H1 (cell line): ENCODE results near the gene TCL1A. TPM values are rescaled to one million over a fixed set of nuclear protein-coding genes. Genes with fewer than 3 reads are reported as not detected.

Experiments used
- CTCF ChIA-PET: fragments of 300-600 bp; sonication (Branson Sonifier 250); formaldehyde crosslinking; loops from one replicate; lab custom pipeline; 2021; ENCODE audit not compliant: partially characterized antibody; lab: Charles Lee
- POLR2A ChIA-PET: fragments of 300-600 bp; sonication (Branson Sonifier 250); formaldehyde crosslinking; loops from one replicate; lab custom pipeline; 2021; ENCODE audit warnings: inconsistent platforms; ENCODE audit not compliant: partially characterized antibody; lab: Charles Lee
- DNase-seq, 2 experiments: peaks; one replicate each; pipeline versions ENCODE4 v3.0.0 to v3.0.0-alpha.2; 2010 to 2022; ENCODE audit warnings: low spot score in 2 of 2, low read depth in 1 of 2, mixed read lengths in 1 of 2
- FAIRE-seq: peaks from 2 replicates; lab custom pipeline; 2011; peaks lifted over from hg19 to GRCh38; lab: Jason Lieb, UNC
- H2AFZ ChIP-seq: 2 replicates; pipeline ENCODE4 v1.8.1; 2012; ENCODE audit warnings: low read length, inconsistent platforms
- H2AK5ac ChIP-seq: 2 replicates; pipeline ENCODE4 v1.6.1; 2013; ENCODE audit warnings: low read depth, low read length
- H2BK120ac ChIP-seq: replicated peaks from 2 replicates; pipeline ENCODE3; 2013; ENCODE audit warnings: low read depth, low read length, inconsistent platforms
- H2BK12ac ChIP-seq: 2 replicates; pipeline ENCODE4 v1.6.1; 2013; ENCODE audit warnings: low read depth, low read length
- H2BK15ac ChIP-seq: 2 replicates; pipeline ENCODE4 v1.6.1; 2013; ENCODE audit warnings: low read length
- H2BK20ac ChIP-seq: 2 replicates; pipeline ENCODE4 v1.6.1; 2013; ENCODE audit warnings: low read length
- H2BK5ac ChIP-seq: 2 replicates; pipeline ENCODE4 v1.6.1; 2013; ENCODE audit warnings: low read depth, low read length
- H3K14ac ChIP-seq: 2 replicates; pipeline ENCODE4 v1.6.1; 2013; ENCODE audit warnings: inconsistent platforms; ENCODE audit not compliant: insufficient read length
- H3K18ac ChIP-seq: 2 replicates; pipeline ENCODE4 v1.6.1; 2013; ENCODE audit warnings: low read length; ENCODE audit errors: extremely low read depth
- H3K23ac ChIP-seq: 2 replicates; pipeline ENCODE4 v1.6.1; 2013; ENCODE audit warnings: inconsistent platforms; ENCODE audit not compliant: insufficient read length
- H3K23me2 ChIP-seq: 2 replicates; pipeline ENCODE4 v1.6.1; 2013; ENCODE audit warnings: low read depth, low read length
- H3K27ac ChIP-seq: 2 replicates; pipeline ENCODE4 v1.6.1; 2011; ENCODE audit warnings: low read depth, low read length, inconsistent platforms
- H3K27me3 ChIP-seq, 4 experiments: replicated peaks in 1 of 4; 1 replicate in 1 of 4; 2 replicates in 3 of 4; pipeline versions ENCODE4 v1.6.1 to v1.8.1; 2011 to 2013; ENCODE audit warnings: low read length in 3 of 4, mild to moderate bottlenecking in 3 of 4, inconsistent platforms in 2 of 4, mixed read lengths in 2 of 4, moderate library complexity in 1 of 4; ENCODE audit not compliant: control insufficient read depth in 3 of 4, insufficient read depth in 3 of 4; ENCODE audit errors: extremely low read depth in 1 of 4
- H3K36me3 ChIP-seq, 4 experiments: 2 replicates each; pipeline versions ENCODE4 v1.6.1 to v1.8.1; 2011 to 2013; ENCODE audit warnings: mild to moderate bottlenecking in 4 of 4, low read length in 3 of 4, moderate library complexity in 2 of 4, control low read depth in 1 of 4, inconsistent platforms in 1 of 4; ENCODE audit not compliant: insufficient read depth in 4 of 4, control insufficient read depth in 2 of 4
- H3K4ac ChIP-seq: replicated peaks from 2 replicates; pipeline ENCODE3; 2013; ENCODE audit warnings: low read length, low read depth, mixed read lengths, inconsistent platforms; ENCODE audit not compliant: insufficient read length
- H3K4me1 ChIP-seq, 4 experiments: replicated peaks in 1 of 4; 1 replicate in 1 of 4; 2 replicates in 3 of 4; pipeline versions ENCODE4 v1.6.1 to v1.8.1; 2011 to 2013; ENCODE audit warnings: low read length in 3 of 4, inconsistent platforms in 2 of 4, mixed read lengths in 1 of 4; ENCODE audit not compliant: insufficient read depth in 4 of 4, control insufficient read depth in 3 of 4
- H3K4me2 ChIP-seq, 2 experiments: 2 replicates each; pipeline versions ENCODE4 v1.6.1 to v1.8.1; 2011 to 2013; ENCODE audit warnings: low read depth in 2 of 2, low read length in 2 of 2, control low read depth in 1 of 2, inconsistent platforms in 1 of 2, mild to moderate bottlenecking in 1 of 2; ENCODE audit not compliant: insufficient read depth in 1 of 2
- H3K4me3 ChIP-seq, 4 experiments: fragments of 200-600, 300-600 bp in 1 of 4; sonication (generic), shearing (Covaris generic), sonication (Bioruptor Twin) in 1 of 4; 2 replicates each; pipeline versions ENCODE4 v1.5.1 to v1.8.1; 2011 to 2016; ENCODE audit warnings: low read length in 4 of 4, low read depth in 3 of 4, control low read depth in 2 of 4, inconsistent platforms in 2 of 4, mild to moderate bottlenecking in 2 of 4, mixed read lengths in 1 of 4, moderate library complexity in 1 of 4; ENCODE audit not compliant: insufficient read depth in 2 of 4; ENCODE audit errors: extremely low read depth in 1 of 4
- H3K56ac ChIP-seq: replicated peaks from 2 replicates; pipeline ENCODE3; 2013; ENCODE audit warnings: low read depth, mild to moderate bottlenecking, mixed read lengths, low read length, inconsistent platforms; ENCODE audit not compliant: insufficient read length
- H3K79me1 ChIP-seq: 2 replicates; pipeline ENCODE4 v1.6.1; 2013; ENCODE audit warnings: low read depth, low read length, control low read depth
- H3K79me2 ChIP-seq, 2 experiments: 2 replicates each; pipeline versions ENCODE4 v1.6.1 to v1.8.1; 2012 to 2013; ENCODE audit warnings: low read length in 2 of 2, mild to moderate bottlenecking in 2 of 2, inconsistent platforms in 1 of 2; ENCODE audit not compliant: insufficient read depth in 2 of 2, control insufficient read depth in 1 of 2
- H3K9ac ChIP-seq, 4 experiments: replicated peaks in 1 of 4; 1 replicate in 1 of 4; 2 replicates in 3 of 4; pipeline versions ENCODE4 v1.6.1 to v1.8.1; 2011 to 2013; ENCODE audit warnings: low read depth in 3 of 4, low read length in 3 of 4, control low read depth in 2 of 4, mild to moderate bottlenecking in 2 of 4, moderate library complexity in 2 of 4, inconsistent platforms in 1 of 4; ENCODE audit errors: extremely low read depth in 1 of 4
- H3K9me3 ChIP-seq, 2 experiments: 2 replicates each; pipeline versions ENCODE4 v1.6.1 to v1.8.1; 2012 to 2013; ENCODE audit warnings: mild to moderate bottlenecking in 2 of 2, moderate library complexity in 2 of 2, control low read depth in 1 of 2, inconsistent platforms in 1 of 2, low read depth in 1 of 2, low read length in 1 of 2, mixed read lengths in 1 of 2; ENCODE audit not compliant: insufficient read depth in 2 of 2
- H4K20me1 ChIP-seq, 2 experiments: replicated peaks in 1 of 2; 2 replicates each; pipeline versions ENCODE3 to v1.8.1; 2011 to 2013; ENCODE audit warnings: inconsistent platforms in 2 of 2, low read length in 2 of 2, mild to moderate bottlenecking in 1 of 2; ENCODE audit not compliant: insufficient read depth in 2 of 2, control insufficient read depth in 1 of 2
- H4K5ac ChIP-seq: 2 replicates; pipeline ENCODE4 v1.6.1; 2013; ENCODE audit warnings: low read length, low read depth, mixed read lengths, inconsistent platforms; ENCODE audit not compliant: insufficient read length
- H4K8ac ChIP-seq: 2 replicates; pipeline ENCODE4 v1.8.0; 2013; ENCODE audit warnings: mild to moderate bottlenecking, moderate library complexity, low read length, inconsistent platforms; ENCODE audit not compliant: insufficient read depth; ENCODE audit errors: extremely low read depth
- H4K91ac ChIP-seq: replicated peaks from 2 replicates; pipeline ENCODE3; 2013; ENCODE audit warnings: low read length, mixed read lengths, inconsistent platforms; ENCODE audit not compliant: insufficient read length
- CBX5 ChIP-seq: fragments of 300-800, 300-1000 bp; sonication (generic); IDR thresholded peaks from 2 replicates; pipeline ENCODE4 v1.7.1; 2016; ENCODE audit warnings: antibody characterized with exemption, low read length, low read depth
- CTBP2 ChIP-seq: IDR thresholded peaks from 2 replicates; pipeline ENCODE4 v1.7.0; 2011; ENCODE audit warnings: borderline replicate concordance, mild to moderate bottlenecking, moderate library complexity, mixed read lengths, low read length; ENCODE audit not compliant: insufficient read depth, insufficient read length
- CTCF ChIP-seq, 3 experiments: IDR thresholded peaks; 1 replicate in 2 of 3; 2 replicates in 1 of 3; pipeline versions ENCODE4 v1.5.1 to v1.6.1; 2011; ENCODE audit warnings: low read length in 3 of 3, mild to moderate bottlenecking in 3 of 3, inconsistent platforms in 2 of 3, low read depth in 1 of 3, moderate library complexity in 1 of 3; ENCODE audit not compliant: insufficient read depth in 1 of 3; ENCODE audit errors: control extremely low read depth in 1 of 3
- EZH2 ChIP-seq: fragments of 200-600 bp; sonication (generic); IDR thresholded peaks from 2 replicates; pipeline ENCODE4 v1.7.1; 2012; ENCODE audit warnings: low read depth, mild to moderate bottlenecking, moderate library complexity, low read length, inconsistent platforms; ENCODE audit not compliant: severe bottlenecking
- POLR2AphosphoS5 ChIP-seq: IDR thresholded peaks from 2 replicates; pipeline ENCODE4 v1.6.1; 2011; ENCODE audit warnings: low read depth, low read length
- RAD21 ChIP-seq, 2 experiments: IDR thresholded peaks in 1 of 2; conservative IDR thresholded peaks in 1 of 2; 2 replicates each; pipeline ENCODE4 v1.6.1; 2011; ENCODE audit warnings: low read depth in 2 of 2, low read length in 2 of 2, improper control_type of control experiment in 1 of 2, inconsistent platforms in 1 of 2, mild to moderate bottlenecking in 1 of 2, moderate library complexity in 1 of 2
- RFX5 ChIP-seq: IDR thresholded peaks from 2 replicates; pipeline ENCODE4 v1.6.1; 2011; ENCODE audit warnings: low read depth, low read length, improper control_type of control experiment, borderline replicate concordance
- WGBS, 2 experiments: shearing (Covaris generic) in 1 of 2; methylation state at CpG; one replicate each; pipeline versions ENCODE4 v1.1.6 to v1.1.7; 2013 to 2015; ENCODE audit warnings: low lambda C conversion rate in 2 of 2, mixed read lengths in 2 of 2, inconsistent platforms in 1 of 2, low coverage in 1 of 2, missing lambda C conversion rate in 1 of 2; ENCODE audit not compliant: insufficient replicate concordance in 2 of 2, insufficient coverage in 1 of 2, insufficient read length in 1 of 2; ENCODE audit errors: extremely low coverage in 1 of 2, missing lambda C conversion rate in 1 of 2; 5-methylcytosine and 5-hydroxymethylcytosine counted together
- polyA plus RNA-seq, 7 experiments: library from polyadenylated mRNA; depleted of rRNA in 3 of 7; stranded (reverse) in 5 of 7; unstranded in 2 of 7; fragments of >200 nt in 5 of 7; fragments of 200-250 nt in 2 of 7; gene quantifications; 1 replicate in 5 of 7; 2 replicates in 1 of 7; 4 replicates in 1 of 7; pipeline versions ENCODE4 v1.2.1 to v1.2.3, GENCODE V29; 2011 to 2013; ENCODE audit warnings: missing spikeins in 2 of 7, mixed read lengths in 2 of 7
- total RNA-seq: library from RNA; stranded (reverse); fragmentation: NEBNext Ultra II Directional; extraction: Animal tissue kit (Norgen Biotek cat#: 25700); gene quantifications from 2 replicates; pipeline ENCODE4 v1.2.1, GENCODE V29; 2021
- TF ChIP-seq, protein P1 (sequence below): IDR thresholded peaks from 2 replicates; pipeline ENCODE4 v1.6.1; 2012; ENCODE audit warnings: inconsistent platforms

The TCL1A gene
- total and polyA plus RNA-seq, 2 of the 8 experiments (the other 6 are each of a cell fraction or from before 2014, with no cell fraction given) = 0.35 to 7.6 TPM

GRCh38 chr14:95696741-95697140 is 17.2 kb downstream of the TCL1A start:
- FAIRE-seq = no peak
- Histone ChIP-seq H3K27me3 (peaks cover 13 to 45% (median 39%) of the 10 kb centered on the region in 4 experiments), H3K18ac (no peak overlapping the region), H4K20me1 (peaks cover 1% of the 10 kb centered on the region in 2 experiments), H3K4me1 (peaks cover 6 to 13% (median 10%) of the 10 kb centered on the region in 4 experiments; a peak in 6 of 7 replicates), H3K36me3 (no peaks in the 10 kb centered on the region), H2BK20ac (no peak overlapping the region), H3K4ac (no peak overlapping the region), H3K4me2 (no peak overlapping the region), H3K23ac (no peak overlapping the region), H4K8ac (no peak overlapping the region), H4K91ac (no peak overlapping the region), H3K56ac (no peak overlapping the region), H3K9me3 (no peaks in the 10 kb centered on the region), H3K9ac (no peak overlapping the region), H3K23me2 (no peaks in the 10 kb centered on the region), H2AFZ (no peak overlapping the region), H3K4me3 (no peak overlapping the region), H2BK15ac (no peak overlapping the region), H3K27ac (no peak overlapping the region), H2BK5ac (no peak overlapping the region), H2AK5ac (no peak overlapping the region), H3K79me2 (no peaks in the 10 kb centered on the region), H2BK12ac (no peak overlapping the region), H3K14ac (no peak overlapping the region), H2BK120ac (no peak overlapping the region), H4K5ac (no peak overlapping the region), H3K79me1 (no peaks in the 10 kb centered on the region)
- peak in 1 of 2 experiments; percentile 33 for DNase-seq
- ChIA-PET POLR2A (no interaction called here), CTCF (interaction anchor here (0.7 to 1.8 kb wide), 7 partner anchors 14 to 297 kb away, joined by 3 to 6 read pairs (median 3); no protein-coding TSS in a partner anchor)
- 84% methylated on average over 15 of the region's 15 CpGs; no CpG with 5 or more reads in 1 of the 2 experiments for WGBS, 2 experiments
- no peak for TF ChIP-seq RAD21 (IDR thresholded peaks at IDR 0.05 in 1 of 2, conservative IDR thresholded peaks at IDR 0.05 in 1 of 2; ENCODE audit: low read depth in 2 of 2, low read length in 2 of 2)
- TF ChIP-seq RFX5 = no peak
- no peak for TF ChIP-seq EZH2
- no peak for TF ChIP-seq CTBP2
- TF ChIP-seq POLR2AphosphoS5 = no peak
- TF ChIP-seq CTCF (IDR thresholded peaks at IDR 0.05; ENCODE audit: control extremely low read depth in 1 of 3, insufficient read depth in 1 of 3, low read depth in 1 of 3, low read length in 3 of 3) = no peak
- TF ChIP-seq CBX5 = no peak
- TF ChIP-seq, protein P1, sequence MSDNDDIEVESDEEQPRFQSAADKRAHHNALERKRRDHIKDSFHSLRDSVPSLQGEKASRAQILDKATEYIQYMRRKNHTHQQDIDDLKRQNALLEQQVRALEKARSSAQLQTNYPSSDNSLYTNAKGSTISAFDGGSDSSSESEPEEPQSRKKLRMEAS = no peak
